Skeletal muscle tissue (tissue), 4 donors: ENCODE results near the gene CPE. TPM values are rescaled to one million over a fixed set of nuclear protein-coding genes. Genes with fewer than 3 reads are reported as not detected.

ENCODE experiments used
- H3K27ac ChIP-seq: one replicate; pipeline ENCODE4 v1.7.0; 2013; ENCODE audit warnings: mild to moderate bottlenecking, low read depth, low read length, inconsistent platforms
- H3K27me3 ChIP-seq, 3 donors: one replicate each; pipeline ENCODE4 v1.7.0; 2013; ENCODE audit warnings: low read length in 3 of 3; ENCODE audit not compliant: control insufficient read depth in 3 of 3, insufficient read depth in 3 of 3
- H3K36me3 ChIP-seq, 3 donors: one replicate each; pipeline ENCODE4 v1.7.0; 2013; ENCODE audit warnings: low read length in 3 of 3; ENCODE audit not compliant: control insufficient read depth in 3 of 3, insufficient read depth in 3 of 3
- H3K4me1 ChIP-seq, 3 donors: one replicate each; pipeline ENCODE4 v1.7.0; 2013; ENCODE audit warnings: low read length in 3 of 3, mild to moderate bottlenecking in 3 of 3; ENCODE audit not compliant: control insufficient read depth in 3 of 3, insufficient read depth in 3 of 3
- H3K4me3 ChIP-seq, 3 donors: one replicate each; pipeline ENCODE4 v1.7.0; 2013; ENCODE audit warnings: low read length in 3 of 3
- H3K9ac ChIP-seq, 3 donors: one replicate each; pipeline ENCODE4 v1.7.0; 2013; ENCODE audit warnings: low read length in 3 of 3, mild to moderate bottlenecking in 3 of 3, moderate library complexity in 2 of 3, low read depth in 1 of 3
- H3K9me3 ChIP-seq, 3 donors: one replicate each; pipeline ENCODE4 v1.7.0; 2013; ENCODE audit warnings: low read length in 3 of 3; ENCODE audit not compliant: control insufficient read depth in 3 of 3
- total RNA-seq: library from RNA; depleted of rRNA; stranded (reverse); fragments of >200 nt; gene quantifications from one replicate; pipeline ENCODE4 v1.2.3, GENCODE V29; 2014
- donor health status: Osteomylitis.

CPE gene
- total RNA-seq, 1 donor from 2014 or later: 89.8 TPM

- peaks cover 3 to 19% (median 8%) of the 10 kb centered on the region in 3 donors for H3K36me3 ChIP-seq
- no peaks in the 10 kb centered on the region for H3K4me1 ChIP-seq
- no peaks in the 10 kb centered on the region for H3K27me3 ChIP-seq
- H3K9me3 ChIP-seq: no peaks in the 10 kb centered on the region
- H3K9ac ChIP-seq: no peak overlapping the region
- H3K4me3 ChIP-seq: no peak overlapping the region
- H3K27ac ChIP-seq: no peak overlapping the region
These were observed 35.2 kb upstream of the CPE start for GRCh38 chr4:165343353-165344191.

- H3K9ac ChIP-seq: no peak overlapping the region
- H3K27me3 ChIP-seq: no peaks in the 10 kb centered on the region
- no peaks in the 10 kb centered on the region for H3K9me3 ChIP-seq
- peaks cover 0 to 5% (median 0%) of the 10 kb centered on the region in 3 donors for H3K36me3 ChIP-seq
- no peak overlapping the region for H3K27ac ChIP-seq
- no peaks in the 10 kb centered on the region for H3K4me1 ChIP-seq
- H3K4me3 ChIP-seq: no peak overlapping the region
These were observed 33.0 kb upstream of the CPE start for GRCh38 chr4:165345666-165346417.

GRCh38 chr4:165347647-165348569, 30.9 kb upstream of the CPE start:
- Histone ChIP-seq H3K4me1 (no peaks in the 10 kb centered on the region), H3K27ac (no peak overlapping the region)

GRCh38 chr4:165351359-165352130, 27.3 kb upstream of the CPE start:
- H3K9ac ChIP-seq: no peak overlapping the region
- no peaks in the 10 kb centered on the region for H3K27me3 ChIP-seq
- H3K27ac ChIP-seq: no peak overlapping the region

More at GRCh38 chr4:165347647-165348569, 30.9 kb upstream of the CPE start:
- Histone ChIP-seq H3K9me3 (no peaks in the 10 kb centered on the region), H3K4me3 (no peak overlapping the region), H3K36me3 (no peaks in the 10 kb centered on the region), H3K9ac (no peak overlapping the region), H3K27me3 (no peaks in the 10 kb centered on the region)

GRCh38 chr4:165355900-165356300, 22.9 kb upstream of the CPE start:
- peaks cover 0 to 2% (median 0%) of the 10 kb centered on the region in 3 donors for H3K27me3 ChIP-seq
- H3K9ac ChIP-seq: no peak overlapping the region
- H3K27ac ChIP-seq: no peak overlapping the region
- H3K36me3 ChIP-seq: no peaks in the 10 kb centered on the region
- H3K4me3 ChIP-seq: no peak overlapping the region
- H3K4me1 ChIP-seq: peaks cover 0 to 2% (median 0%) of the 10 kb centered on the region in 3 donors
- H3K9me3 ChIP-seq: no peaks in the 10 kb centered on the region

More at GRCh38 chr4:165351359-165352130, 27.3 kb upstream of the CPE start:
- Histone ChIP-seq H3K9me3 (no peaks in the 10 kb centered on the region), H3K4me1 (no peaks in the 10 kb centered on the region), H3K4me3 (no peak overlapping the region), H3K36me3 (no peaks in the 10 kb centered on the region)

- Histone ChIP-seq H3K4me1 (peaks cover 0 to 2% (median 0%) of the 10 kb centered on the region in 3 donors), H3K9me3 (no peaks in the 10 kb centered on the region), H3K4me3 (no peak overlapping the region), H3K36me3 (no peaks in the 10 kb centered on the region), H3K27me3 (peaks cover 0 to 2% (median 0%) of the 10 kb centered on the region in 3 donors), H3K27ac (no peak overlapping the region), H3K9ac (no peak overlapping the region)
These were observed 19.3 kb upstream of the CPE start for GRCh38 chr4:165359506-165359905.

- Histone ChIP-seq H3K4me3 (no peak overlapping the region), H3K36me3 (no peaks in the 10 kb centered on the region), H3K27me3 (peaks cover 0 to 2% (median 0%) of the 10 kb centered on the region in 3 donors), H3K9me3 (no peaks in the 10 kb centered on the region), H3K27ac (no peak overlapping the region), H3K9ac (no peak overlapping the region), H3K4me1 (peaks cover 0 to 2% (median 0%) of the 10 kb centered on the region in 3 donors)
These were observed 18.6 kb upstream of the CPE start for GRCh38 chr4:165360041-165360695.

GRCh38 chr4:165360985-165361670, 17.7 kb upstream of the CPE start:
- Histone ChIP-seq H3K9ac (no peak overlapping the region), H3K27ac (no peak overlapping the region), H3K36me3 (no peaks in the 10 kb centered on the region), H3K4me3 (no peak overlapping the region), H3K27me3 (peaks cover 0 to 2% (median 0%) of the 10 kb centered on the region in 3 donors), H3K9me3 (no peaks in the 10 kb centered on the region), H3K4me1 (peaks cover 0 to 2% (median 0%) of the 10 kb centered on the region in 3 donors)
